Fibroblast of skin of right quadriceps (primary cell): ENCODE results near the gene TIMP1.
"Not testable (repeated sequence)": the region's sequence is repeated elsewhere in the genome, so short reads cannot be mapped to it uniquely, and the experiment has no call there.

ENCODE experiments used
- DNase-seq: peaks from one replicate; pipeline ENCODE4 v3.0.0-alpha.2; 2013

Gene TIMP1

DNA sequence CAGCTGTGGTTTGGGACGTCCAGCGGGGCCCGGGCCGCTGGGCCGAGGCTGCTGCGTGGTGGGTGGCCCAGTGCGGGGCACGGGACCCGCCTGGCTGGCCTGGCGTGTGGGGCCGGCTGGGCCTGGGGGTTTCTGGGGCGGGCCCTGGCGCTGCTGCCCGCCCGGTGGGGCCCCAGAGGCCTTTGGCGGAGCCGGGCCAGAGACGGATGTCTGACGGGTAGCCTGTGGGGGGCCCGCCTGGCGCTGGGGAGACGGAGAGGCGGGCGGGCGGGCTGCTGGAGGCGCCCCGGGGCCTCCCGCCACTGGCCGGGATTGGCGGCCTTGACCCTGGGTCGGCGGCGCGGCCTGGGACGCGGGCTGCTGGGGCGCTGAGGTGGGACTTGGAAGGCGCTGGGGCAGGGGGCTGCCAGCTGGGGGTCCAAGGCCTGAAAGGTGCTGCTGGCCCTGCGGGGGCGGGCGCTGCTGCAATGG lies 8.1 kb upstream of the TIMP1 start:
- DNase-seq: no peak

DNA sequence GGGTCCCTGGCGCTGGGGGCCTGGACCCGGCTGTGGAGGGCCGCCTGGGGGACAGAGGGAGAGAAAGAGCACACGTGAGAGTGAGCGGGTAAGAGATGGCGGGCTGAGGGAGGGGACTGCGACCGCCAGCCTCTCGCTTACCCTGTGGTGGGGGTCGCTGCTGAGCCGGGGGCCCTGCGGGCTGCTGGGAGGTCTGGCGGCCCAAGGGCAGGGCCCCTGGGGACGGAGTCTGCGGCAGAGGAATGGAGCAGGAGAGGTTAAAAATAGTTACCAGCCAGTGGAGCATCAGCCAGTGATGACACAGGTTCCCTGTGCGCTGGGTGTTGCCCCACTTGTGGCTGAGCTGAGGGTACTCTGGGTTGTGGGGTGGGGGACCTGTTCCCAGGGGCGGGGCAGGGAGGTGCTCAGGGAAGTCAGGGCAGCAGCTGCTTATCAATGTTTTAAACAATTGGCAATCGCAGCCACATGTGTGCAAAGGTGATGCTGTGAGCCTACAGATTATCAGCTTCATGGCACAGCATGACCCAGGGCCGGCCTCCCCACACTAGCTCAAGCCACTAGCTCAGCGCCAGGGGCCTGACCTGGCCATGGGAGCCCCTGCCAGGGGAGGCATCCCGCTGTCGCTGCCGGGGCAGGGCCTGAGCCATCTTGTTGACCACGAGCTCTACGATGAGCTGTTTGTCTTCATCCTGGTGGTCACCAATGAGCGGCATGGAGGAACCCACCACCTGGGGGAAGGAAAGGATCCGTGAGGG lies 7.5 kb upstream of the TIMP1 start:
- DNase-seq: peak; percentile 34

DNA sequence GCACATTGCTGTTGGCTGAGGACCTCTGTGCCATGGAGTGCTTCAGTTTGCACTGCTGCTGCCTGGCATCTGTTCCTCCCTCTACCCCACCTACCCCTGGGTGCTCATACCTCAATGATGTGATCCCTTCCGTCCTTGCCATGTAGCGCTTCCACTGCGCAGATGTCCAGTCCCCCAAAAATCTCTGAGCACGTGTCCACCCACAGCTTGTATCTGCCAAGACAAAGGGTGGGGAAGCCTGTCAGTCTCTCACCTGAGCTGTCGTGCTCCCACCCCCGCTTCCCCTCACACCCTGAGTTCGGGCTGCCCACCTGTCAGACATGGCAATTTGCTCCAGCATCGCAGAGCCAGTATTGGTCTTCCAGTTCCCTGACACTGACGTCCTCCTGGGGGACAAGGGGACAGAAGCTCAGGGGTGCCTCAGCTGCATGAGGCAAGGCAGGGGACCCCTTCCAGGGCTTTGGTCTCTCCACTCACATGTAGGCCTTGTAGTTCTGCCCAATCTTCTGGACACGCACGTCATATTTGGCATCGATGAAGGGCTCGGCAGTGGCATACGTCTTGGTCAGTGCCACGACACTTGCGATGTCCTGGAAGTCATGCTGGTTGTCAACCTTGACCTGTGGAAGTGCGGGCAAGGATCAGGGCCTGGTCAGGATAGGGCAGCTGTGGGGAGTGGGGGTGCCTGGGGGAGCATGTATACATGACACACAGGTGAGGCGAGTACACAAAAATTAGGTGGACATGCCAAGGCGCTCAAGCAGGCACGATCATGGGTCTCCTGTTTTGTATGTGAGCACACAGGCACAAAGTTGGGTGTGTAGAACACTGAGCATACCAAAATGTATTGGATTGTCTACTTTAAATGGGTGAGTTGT lies 6.0 kb upstream of the TIMP1 start:
- DNase-seq: no peak

GRCh38 chrX:47577424-47577823 lies 4.8 kb upstream of the TIMP1 start:
- DNase-seq: no peak

GRCh38 chrX:47577901-47578300 lies 4.3 kb upstream of the TIMP1 start:
- no peak for DNase-seq

- no peak for DNase-seq
Measured at GRCh38 chrX:47578692-47579091, 3.5 kb upstream of the TIMP1 start.

GRCh38 chrX:47579537-47579936 lies 2.7 kb upstream of the TIMP1 start:
- DNase-seq: peak; percentile 63

GRCh38 chrX:47583240-47583861 lies 1.1 kb downstream of the TIMP1 start:
- DNase-seq: no peak

DNA sequence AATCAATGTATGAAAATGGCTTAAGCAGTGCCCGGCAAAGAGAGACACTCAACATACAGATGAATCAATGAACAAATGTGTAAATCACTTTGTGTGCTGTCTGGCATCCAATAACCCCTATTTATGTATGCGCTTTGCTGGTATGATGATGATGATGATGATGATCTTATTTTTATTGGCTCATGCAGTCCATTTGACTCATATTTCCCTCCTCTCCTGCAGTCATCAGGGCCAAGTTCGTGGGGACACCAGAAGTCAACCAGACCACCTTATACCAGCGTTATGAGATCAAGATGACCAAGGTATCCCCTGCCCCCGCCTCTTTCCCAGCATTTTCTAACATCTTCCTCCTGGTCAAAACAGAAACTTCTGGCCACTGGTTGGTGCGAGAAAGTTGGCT lies 2.5 kb downstream of the TIMP1 start:
- DNase-seq: no peak

DNA sequence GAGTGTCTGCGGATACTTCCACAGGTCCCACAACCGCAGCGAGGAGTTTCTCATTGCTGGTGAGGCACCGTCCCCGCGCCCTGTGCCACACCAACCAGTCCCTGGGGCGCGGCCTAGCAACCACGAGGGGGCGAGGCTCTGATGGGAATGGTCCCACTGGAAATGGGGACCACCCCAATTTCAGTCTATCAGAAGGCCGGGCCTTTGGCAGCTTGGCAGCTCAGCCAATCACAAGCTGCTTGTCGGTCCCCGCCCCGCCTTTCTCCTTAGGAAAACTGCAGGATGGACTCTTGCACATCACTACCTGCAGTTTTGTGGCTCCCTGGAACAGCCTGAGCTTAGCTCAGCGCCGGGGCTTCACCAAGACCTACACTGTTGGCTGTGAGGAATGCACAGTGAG lies 3.0 kb downstream of the TIMP1 start:
- no peak for DNase-seq

DNA sequence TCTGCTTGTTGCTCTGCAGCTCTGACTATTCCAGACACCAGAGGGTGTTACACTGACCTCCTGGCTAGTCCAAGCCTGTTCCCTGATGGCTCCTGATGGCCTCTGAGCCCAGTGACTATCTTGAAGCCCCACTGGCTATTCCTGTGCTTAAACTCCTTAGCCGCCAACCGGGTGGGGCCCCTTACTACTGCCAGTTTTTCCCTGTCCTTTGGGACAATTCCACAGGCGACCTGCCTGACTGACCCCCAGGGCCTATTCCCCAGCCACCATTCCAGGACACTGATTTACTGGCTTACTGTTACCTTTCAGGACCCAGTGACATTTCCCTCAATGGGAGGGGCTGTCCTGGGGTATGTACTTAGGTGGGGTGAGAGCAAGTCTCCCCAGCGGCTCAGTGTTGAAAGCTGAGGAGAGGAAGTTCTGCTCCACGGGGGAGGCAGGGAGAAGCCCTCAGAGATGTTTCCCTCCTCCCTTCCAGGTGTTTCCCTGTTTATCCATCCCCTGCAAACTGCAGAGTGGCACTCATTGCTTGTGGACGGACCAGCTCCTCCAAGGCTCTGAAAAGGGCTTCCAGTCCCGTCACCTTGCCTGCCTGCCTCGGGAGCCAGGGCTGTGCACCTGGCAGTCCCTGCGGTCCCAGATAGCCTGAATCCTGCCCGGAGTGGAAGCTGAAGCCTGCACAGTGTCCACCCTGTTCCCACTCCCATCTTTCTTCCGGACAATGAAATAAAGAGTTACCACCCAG lies 4.0 kb downstream of the TIMP1 start:
- no peak for DNase-seq

DNA sequence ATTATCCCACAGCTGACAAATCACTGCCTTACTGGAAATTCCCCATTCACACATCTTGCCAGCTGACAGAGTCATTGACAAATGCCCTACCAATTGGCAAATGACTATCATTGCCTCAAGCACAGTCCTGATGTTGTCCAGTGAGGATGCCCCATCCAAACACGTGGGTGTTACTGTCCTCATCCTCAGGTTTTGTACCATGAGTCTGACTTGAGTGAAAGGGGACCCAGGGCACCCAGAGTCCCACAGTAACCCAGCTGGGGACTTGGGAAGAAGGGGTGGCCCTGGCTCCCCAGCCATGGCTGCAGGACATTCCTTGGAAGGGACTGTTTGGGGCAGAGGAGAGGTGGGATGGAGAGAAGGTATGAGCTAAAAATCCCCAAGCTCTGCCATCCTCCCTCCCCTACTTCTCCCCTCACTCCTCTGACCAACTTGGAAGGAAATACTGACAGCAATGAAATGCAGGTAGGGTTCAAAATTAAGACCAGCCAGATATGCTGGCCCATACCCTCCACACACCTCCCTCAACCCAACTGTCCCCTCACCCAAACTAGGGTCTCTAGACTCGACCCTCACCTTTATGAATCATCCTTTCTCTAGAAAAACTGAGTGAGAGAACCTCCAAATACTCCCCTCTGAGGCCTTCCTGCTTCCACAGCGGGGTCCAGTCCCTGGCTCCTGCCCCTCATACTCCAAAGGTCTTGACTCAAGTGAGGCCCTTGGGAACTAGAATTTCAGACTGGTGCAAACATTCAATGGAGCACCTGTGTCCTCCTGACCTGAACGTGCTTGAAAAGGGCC lies 5.1 kb downstream of the TIMP1 start:
- no peak for DNase-seq

DNA sequence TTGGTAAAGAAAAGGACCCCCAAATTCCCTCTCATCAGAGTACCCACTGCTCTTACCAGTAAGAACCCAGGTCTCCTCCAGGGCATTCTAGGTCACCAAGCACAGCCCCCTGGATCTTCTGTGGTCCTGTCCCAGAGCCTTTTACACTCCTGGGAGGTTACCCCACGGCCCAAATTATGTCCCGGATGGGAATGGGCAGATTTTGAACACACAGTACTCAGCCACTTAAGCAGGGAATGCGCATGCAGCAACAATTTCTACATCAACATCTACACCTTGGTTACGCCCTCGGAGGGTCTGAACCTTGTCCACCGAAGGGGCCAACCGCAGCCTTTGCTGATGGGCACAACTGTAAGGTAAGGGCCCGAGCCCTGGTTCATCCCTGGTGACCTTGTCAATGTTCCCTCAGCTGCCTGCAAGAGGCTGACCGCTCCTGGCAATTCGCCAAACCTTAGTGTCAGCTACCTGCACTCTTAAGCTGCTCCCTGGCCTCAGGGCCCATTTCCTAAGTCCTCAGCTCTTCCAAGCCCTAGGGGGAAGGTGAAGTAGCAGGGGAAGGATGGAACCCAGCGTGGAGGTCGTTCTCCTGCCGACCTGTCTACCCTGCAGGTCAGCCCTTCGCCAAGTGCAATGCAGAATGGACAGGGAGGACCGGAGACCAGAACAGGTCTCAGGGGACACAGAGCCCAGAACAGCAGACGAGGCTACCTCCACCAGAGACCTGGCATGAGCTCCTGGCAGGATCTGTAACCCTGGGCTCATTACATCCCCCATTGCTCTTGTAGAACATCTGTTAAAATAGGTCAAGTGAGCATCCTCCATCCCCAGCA lies 5.9 kb downstream of the TIMP1 start:
- DNase-seq: no peak

DNA sequence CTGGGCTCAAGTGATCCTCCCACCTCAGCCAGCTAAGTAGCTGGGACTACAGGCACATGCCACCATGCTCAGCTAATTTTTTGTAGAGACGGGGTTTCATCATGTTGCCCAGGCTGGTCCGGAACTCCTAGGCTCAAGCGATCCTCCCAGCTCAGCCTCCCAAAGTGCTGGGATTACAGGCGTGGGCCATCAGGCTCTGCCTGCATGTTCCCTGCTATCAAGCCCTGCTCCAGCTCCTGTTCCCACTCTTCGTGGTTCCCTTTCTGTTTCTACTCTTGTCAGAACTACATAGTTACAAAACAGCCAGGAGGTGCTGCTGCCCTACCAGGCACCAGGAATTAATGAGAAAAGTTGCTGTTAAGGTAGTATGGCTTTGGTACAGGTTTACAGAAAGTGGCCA lies 8.7 kb downstream of the TIMP1 start:
- no peak for DNase-seq

DNA sequence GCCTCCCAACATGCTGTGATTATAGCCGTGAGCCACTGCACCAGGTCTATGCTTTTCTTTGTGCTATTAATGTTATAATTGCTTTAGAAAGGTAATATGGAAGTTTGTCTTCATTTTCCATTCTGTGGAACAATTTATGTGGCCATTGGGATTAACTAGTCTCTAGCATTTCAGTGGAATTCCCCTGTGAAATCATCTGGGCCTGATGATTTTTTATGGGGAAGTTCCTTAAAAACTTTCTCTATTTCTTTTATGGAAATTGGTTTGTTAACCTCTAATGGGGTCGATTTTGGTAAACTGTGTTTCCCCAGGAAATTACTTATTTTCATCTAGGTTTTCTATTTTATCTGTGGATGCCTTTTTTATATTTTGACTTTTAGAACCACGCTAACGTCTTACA lies 11.3 kb downstream of the TIMP1 start:
- no peak for DNase-seq

GRCh38 chrX:47595716-47596251 lies 13.5 kb downstream of the TIMP1 start:
- peak; percentile 34 for DNase-seq

- peak; percentile 20 for DNase-seq
Measured at GRCh38 chrX:47596256-47596655, 14.0 kb downstream of the TIMP1 start.

DNA sequence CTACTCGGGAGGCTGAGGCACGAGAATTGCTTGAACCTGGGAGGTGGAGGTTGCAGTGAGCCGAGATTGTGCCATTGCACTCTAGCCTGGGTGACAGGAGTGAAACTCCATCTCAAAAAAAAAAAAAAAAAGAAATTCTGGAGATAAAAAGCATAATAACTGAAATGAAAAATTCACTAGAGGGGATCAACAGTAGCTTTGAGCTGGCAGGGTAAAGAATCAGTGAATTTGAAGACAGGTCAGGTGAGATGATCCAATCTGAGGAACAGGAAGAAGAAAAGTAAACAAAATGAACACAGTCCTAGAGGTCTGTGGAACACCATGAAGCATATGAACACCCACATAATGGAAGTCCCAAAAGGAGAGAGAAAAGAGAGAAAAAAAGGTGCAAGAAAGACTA lies 15.0 kb downstream of the TIMP1 start:
- no peak for DNase-seq

- not testable (repeated sequence) for DNase-seq
Measured at GRCh38 chrX:47603125-47603524, 20.9 kb downstream of the TIMP1 start.

DNA sequence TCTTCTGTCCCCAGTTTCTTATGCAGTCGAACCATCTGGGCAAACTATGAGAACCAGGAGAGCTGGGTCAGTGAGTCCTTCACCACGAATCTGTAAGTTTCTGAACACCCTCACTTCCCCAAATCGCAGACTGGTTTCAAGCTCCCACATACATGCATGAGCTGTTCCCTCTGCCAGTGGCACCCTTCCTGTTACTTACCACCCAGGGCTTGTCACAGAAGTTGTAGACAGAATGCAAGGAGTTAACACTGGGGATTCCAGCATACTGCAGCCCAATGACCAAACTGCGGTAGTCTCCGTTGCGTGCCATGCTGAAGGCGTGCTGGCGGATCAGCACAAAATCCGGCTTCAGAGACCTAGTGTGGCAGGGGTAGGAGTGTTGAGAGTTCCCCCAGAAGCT lies 22.8 kb downstream of the TIMP1 start:
- DNase-seq: no peak

- no peak for DNase-seq
Measured at GRCh38 chrX:47607091-47607490, 24.9 kb downstream of the TIMP1 start.
